Cortex of kidney (tissue), 1 donor: ENCODE data around the gene ATXN7L1.

ENCODE experiments used
- DNase-seq: peaks from one replicate; lab custom pipeline; 2025; lab: John Stamatoyannopoulos, UW

ATXN7L1 gene

GRCh38 chr7:105648561-105649401 lies 227.6 kb downstream of the ATXN7L1 start:
- no peak for DNase-seq

GRCh38 chr7:105647591-105647990 lies 228.8 kb downstream of the ATXN7L1 start:
- no peak for DNase-seq

DNA sequence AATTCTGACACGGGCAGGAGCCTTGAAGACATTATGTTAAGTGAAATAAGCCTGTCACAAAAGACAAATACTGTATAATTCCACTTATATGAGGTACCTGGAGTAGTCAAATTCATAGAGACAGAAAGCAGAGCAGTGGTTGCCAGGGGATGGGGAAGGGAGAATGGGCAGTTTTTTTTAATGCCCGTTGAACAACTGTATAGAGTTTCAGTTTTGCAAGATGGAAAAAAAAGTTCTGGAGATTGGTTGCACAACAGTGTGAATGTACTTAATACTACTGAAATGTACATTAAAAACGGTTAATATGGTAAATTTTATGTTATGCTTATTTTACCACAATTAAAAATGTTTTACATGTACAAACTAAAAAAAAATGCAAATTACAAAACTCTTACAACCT lies 231.5 kb downstream of the ATXN7L1 start:
- DNase-seq: no peak

DNA sequence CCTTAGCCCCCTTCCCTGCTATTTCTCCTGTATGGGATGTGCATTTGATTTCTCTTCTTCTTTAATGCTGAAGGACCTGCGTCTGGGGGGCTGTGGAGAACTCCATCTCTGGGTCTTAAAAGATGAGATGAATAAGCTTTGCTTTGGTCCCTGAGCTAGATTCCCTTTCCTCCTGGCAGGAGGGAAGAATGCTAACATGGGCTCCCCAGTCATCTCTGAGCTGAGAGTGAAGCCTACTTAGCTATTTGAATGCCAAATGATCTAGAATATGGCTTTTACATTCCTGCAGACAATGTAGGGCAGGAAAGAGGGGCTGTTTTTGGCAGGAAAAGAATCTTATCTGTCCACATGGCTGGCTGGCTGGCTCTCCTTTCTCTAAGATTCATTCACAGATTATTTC lies 232.5 kb downstream of the ATXN7L1 start:
- no peak for DNase-seq

GRCh38 chr7:105643384-105643783 lies 233.0 kb downstream of the ATXN7L1 start:
- DNase-seq: no peak

- DNase-seq: no peak
Measured at GRCh38 chr7:105642264-105642663, 234.1 kb downstream of the ATXN7L1 start.

DNA sequence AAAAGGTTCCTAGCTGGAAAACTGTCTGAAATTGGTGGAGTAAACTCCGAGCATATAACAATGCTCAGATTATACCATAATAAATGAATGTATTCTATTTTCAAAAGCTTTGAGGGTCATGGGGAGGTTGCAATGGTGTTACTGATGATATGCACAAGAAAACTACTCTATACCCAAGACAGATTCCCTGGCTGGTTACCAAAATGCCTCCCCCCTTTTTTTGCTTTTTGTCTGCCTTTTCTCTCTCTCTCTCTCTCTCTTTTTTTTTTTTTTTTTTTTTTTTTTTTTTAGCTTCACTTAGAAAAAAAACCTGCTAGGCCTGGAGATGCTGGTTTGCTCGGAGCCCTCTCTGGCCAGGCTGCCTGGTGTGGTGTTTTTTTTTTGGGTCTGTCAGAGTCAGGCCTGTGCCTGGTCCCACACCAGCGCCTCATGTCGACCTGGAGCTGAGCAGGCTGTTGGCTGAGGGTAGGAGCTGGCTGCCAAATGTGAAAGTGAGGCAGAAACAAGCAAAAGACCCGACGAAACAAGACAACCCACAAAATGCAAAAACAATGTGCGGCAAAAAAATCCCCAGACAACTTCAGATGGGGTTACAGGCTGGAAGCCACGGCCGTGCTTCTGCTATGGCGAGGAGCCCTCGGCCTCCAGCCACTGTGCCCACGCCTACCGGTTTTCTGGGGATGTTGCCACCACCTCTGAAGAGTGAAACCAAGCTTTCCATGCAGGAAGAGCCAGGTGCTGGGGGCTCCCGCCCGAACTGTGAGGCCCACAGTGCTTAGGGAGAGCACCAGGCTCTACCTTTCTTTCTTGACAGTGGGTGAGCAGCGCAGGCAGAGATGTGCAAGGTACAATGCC lies 235.2 kb downstream of the ATXN7L1 start:
- no peak for DNase-seq

DNA sequence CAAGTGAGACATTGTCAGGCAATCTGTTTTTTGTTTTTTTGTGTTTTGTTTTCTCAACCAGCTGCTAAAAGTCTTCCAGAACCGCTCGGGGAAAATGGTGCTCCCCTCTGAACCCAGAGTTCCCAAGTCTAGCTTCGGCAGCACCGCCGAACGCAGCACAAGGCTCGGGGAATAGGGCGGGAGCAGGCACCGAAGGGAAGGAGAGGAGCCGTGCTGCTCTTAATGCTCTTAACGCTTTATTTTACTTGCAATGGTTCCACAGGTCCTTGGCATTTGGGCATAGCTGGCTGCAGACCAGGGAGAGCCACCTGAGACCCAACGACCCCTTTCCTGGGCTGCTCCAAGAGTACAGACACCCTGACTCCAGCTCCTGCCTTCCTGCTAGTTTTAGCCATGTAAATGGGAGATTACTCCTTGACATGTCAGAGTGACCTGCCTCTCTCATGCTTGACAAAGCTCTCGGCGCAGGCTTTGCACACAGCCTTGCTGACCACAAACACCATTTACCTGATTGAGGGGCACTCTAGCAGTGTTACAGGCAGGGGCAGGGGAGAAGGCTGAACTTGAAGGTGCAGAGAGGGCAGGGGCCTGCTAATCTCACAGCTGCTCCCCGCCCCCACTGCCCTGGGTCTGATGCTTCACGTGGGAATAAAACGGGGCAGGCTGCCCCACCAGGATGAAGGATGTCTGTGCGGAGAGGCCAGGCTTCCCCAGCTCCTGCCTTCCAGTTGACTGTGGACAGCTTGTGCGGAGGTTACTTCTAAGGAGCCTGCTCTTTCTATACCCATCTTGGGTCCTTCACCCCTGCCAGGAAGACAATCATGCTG lies 236.5 kb downstream of the ATXN7L1 start:
- DNase-seq: no peak

- DNase-seq: no peak
Measured at GRCh38 chr7:105638902-105639495, 237.4 kb downstream of the ATXN7L1 start.

DNA sequence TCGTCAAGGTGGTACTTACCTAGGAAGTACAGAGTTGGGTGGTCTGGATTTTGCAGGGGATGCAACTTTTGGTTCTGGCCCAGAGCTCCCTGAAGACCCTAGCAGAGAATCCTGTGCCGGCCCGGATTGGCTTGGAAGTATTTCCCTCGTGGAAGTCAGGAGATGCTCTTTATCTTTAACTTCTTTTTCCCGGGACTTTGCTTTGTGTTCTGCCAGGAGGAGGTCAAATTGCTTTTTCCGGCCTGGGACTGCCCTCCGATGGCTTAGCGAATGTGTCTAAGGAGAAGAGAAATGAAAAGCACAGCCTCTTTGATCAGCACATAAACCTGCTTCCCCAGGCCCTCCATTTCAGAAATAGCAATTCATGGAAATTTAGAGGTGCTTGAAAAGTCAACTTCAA lies 238.1 kb downstream of the ATXN7L1 start:
- no peak for DNase-seq

DNA sequence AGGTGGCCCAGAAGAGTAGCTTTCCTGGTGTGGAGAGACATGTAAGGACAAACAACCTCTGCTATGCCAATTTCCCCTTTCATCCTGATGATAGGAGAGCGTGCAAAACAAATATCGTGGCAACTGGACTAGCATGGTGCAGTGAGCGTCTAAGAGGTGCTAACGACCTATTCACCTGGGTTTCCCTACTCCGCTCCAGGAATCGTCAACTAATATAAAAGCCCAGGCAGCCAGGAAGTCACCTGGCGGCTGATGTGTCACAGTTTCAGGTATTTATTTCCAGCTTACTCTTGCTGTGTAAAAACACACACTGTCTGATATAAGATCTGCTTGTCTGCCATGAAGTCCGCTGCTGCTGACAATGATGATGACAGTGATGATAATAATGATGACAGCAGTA lies 238.6 kb downstream of the ATXN7L1 start:
- no peak for DNase-seq

DNA sequence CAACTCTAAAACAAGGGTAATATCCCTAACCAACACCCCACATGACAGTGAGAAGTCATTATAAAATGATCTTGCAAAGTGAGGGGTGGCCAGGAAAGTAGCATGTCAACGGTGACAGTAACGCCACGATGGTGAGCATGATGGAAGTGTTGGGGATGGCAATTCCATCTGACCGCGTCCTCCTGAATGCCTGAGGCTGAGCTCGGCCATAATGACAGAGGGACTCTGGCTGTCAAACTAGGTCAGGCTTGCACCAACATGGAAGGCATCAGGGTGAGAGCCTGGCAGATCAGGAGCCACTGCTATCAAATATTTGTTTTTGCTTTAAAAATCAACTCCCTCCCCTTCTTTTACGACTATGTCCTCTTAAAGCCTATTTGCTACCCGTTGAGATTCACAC lies 239.4 kb downstream of the ATXN7L1 start:
- DNase-seq: no peak

GRCh38 chr7:105635197-105635596 lies 241.2 kb downstream of the ATXN7L1 start:
- no peak for DNase-seq

- no peak for DNase-seq
Measured at GRCh38 chr7:105625986-105626385, 250.4 kb downstream of the ATXN7L1 start.

GRCh38 chr7:105623906-105624305 lies 252.5 kb downstream of the ATXN7L1 start:
- DNase-seq: no peak

GRCh38 chr7:105623378-105623777 lies 253.0 kb downstream of the ATXN7L1 start:
- no peak for DNase-seq

DNA sequence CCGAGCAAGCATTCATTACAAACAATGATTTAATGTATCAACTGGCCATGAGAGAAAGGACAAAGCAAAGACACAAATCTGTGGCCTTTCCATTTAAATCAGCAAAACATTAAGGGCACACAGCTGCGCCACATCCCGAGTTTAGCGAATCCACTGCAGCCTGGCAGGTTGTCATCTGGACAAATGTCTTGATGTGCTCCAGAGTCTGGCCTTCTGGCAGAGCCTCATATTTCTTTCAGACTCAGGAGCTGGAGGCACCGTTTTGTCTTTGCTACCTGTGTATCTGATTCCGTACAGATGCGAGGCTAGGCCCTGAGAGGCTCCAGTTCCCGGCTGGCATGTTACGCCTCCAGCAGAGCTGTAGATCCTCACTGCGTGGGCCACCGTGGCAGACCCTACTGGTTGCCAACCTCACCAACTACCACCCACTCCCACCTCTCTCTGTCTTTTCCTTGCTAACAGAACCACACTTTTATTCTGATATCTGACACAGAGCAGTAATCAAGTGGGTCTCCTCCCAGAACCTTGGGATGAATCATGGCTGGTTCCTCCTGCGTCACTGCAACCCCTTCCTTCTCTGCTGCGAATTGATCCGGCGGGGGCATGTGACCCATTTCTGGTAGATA lies 254.2 kb downstream of the ATXN7L1 start:
- no peak for DNase-seq

- no peak for DNase-seq
Measured at GRCh38 chr7:105621617-105622016, 254.8 kb downstream of the ATXN7L1 start.

GRCh38 chr7:105621176-105621575 lies 255.2 kb downstream of the ATXN7L1 start:
- no peak for DNase-seq

- DNase-seq: no peak
Measured at GRCh38 chr7:105619590-105619989, 256.8 kb downstream of the ATXN7L1 start.

DNA sequence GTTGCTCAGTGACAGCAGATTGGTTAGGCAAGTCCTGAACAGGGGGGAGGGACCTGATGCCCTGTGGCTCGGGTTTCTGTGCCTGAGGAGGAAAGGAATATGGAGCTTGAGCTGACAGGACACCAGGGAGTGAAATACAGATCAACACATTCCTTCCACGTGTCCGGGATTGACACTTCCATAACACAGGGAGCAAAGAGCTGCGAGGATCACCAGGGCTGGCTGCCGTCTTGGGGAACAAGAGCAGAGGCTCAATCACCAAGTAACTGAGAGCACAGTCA lies 258.4 kb downstream of the ATXN7L1 start:
- DNase-seq: no peak
